GM21529 (cell line): ENCODE measurements around the gene IFI27.
"Not testable (repeated sequence)": the region's sequence is repeated elsewhere in the genome, so short reads cannot be mapped to it uniquely, and the experiment has no call there.

Experiments
- ATAC-seq: cut with Tn5 transposase; IDR thresholded peaks from one replicate; pipeline ENCODE4 v1.9.1; 2021; ENCODE audit not compliant: unreplicated experiment

Gene IFI27

GRCh38 chr14:94145902-94146527, 35.5 kb downstream of the IFI27 start:
- ATAC-seq: no peak

GRCh38 chr14:94152676-94153075, 42.1 kb downstream of the IFI27 start:
- ATAC-seq: no peak

- ATAC-seq: no peak
Observed at GRCh38 chr14:94153750-94154342, 43.3 kb downstream of the IFI27 start.

- ATAC-seq: not testable (repeated sequence)
Observed at GRCh38 chr14:94156143-94156542, 45.6 kb downstream of the IFI27 start.

GRCh38 chr14:94157197-94157596, 46.7 kb downstream of the IFI27 start:
- no peak for ATAC-seq

- no peak for ATAC-seq
Observed at GRCh38 chr14:94158239-94158883, 47.8 kb downstream of the IFI27 start.

- no peak for ATAC-seq
Observed at GRCh38 chr14:94161058-94161457, 50.5 kb downstream of the IFI27 start.

GRCh38 chr14:94161981-94162380, 51.4 kb downstream of the IFI27 start:
- no peak for ATAC-seq

GRCh38 chr14:94162466-94162865, 51.9 kb downstream of the IFI27 start:
- ATAC-seq: no peak

- no peak for ATAC-seq
Observed at GRCh38 chr14:94163796-94164195, 53.3 kb downstream of the IFI27 start.

- no peak for ATAC-seq
Observed at GRCh38 chr14:94164685-94165431, 54.3 kb downstream of the IFI27 start.

- ATAC-seq: no peak
Observed at GRCh38 chr14:94165744-94166143, 55.2 kb downstream of the IFI27 start.
